ENCODE results near the gene IRF8. TPM values are rescaled to one million over a fixed set of nuclear protein-coding genes. Genes with fewer than 3 reads are reported as not detected.
"Not testable (repeated sequence)": the region's sequence is repeated elsewhere in the genome, so short reads cannot be mapped to it uniquely, and the experiment has no call there.

The IRF8 gene
- total RNA-seq, 2 donors from 2014 or later: 0.24 to 0.75 TPM

GRCh38 chr16:85903559-85903958, 4.6 kb downstream of the IRF8 start:
- H3K9ac ChIP-seq (ENCODE audit: extremely low read depth, low read length, poor library complexity, severe bottlenecking): no peak overlapping the region
- no peaks in the 10 kb centered on the region for H3K9me3 ChIP-seq (ENCODE audit: control insufficient read depth, low read length)
- peaks cover 55% of the 10 kb centered on the region for H3K27me3 ChIP-seq (ENCODE audit: control insufficient read depth, insufficient read depth, low read length, poor library complexity, severe bottlenecking)
- Mint-ChIP-seq H3K36me3 (ENCODE audit: low read depth) (no peaks in the 10 kb centered on the region), H3K4me3 (no peak overlapping the region), H3K27me3 (ENCODE audit: insufficient read depth) (peaks cover 36% of the 10 kb centered on the region), H3K9me3 (peaks cover 3% of the 10 kb centered on the region), H3K27ac (no peak overlapping the region), H3K4me1 (no peaks in the 10 kb centered on the region)
- 93 to 100% methylated on average over 1 to 6 of the region's 6 CpGs for WGBS, 2 experiments (ENCODE audit: insufficient coverage in 1 of 2, insufficient read length in 1 of 2)
- no peak overlapping the region for H3K4me3 ChIP-seq (ENCODE audit: low read length)
- peaks cover 4% of the 10 kb centered on the region for H3K4me1 ChIP-seq (ENCODE audit: control insufficient read depth, insufficient read depth, low read length)
- H3K36me3 ChIP-seq (ENCODE audit: control insufficient read depth, insufficient read depth, low read length): no peaks in the 10 kb centered on the region
- DNase-seq: no peak
- TF ChIP-seq, protein P1, sequence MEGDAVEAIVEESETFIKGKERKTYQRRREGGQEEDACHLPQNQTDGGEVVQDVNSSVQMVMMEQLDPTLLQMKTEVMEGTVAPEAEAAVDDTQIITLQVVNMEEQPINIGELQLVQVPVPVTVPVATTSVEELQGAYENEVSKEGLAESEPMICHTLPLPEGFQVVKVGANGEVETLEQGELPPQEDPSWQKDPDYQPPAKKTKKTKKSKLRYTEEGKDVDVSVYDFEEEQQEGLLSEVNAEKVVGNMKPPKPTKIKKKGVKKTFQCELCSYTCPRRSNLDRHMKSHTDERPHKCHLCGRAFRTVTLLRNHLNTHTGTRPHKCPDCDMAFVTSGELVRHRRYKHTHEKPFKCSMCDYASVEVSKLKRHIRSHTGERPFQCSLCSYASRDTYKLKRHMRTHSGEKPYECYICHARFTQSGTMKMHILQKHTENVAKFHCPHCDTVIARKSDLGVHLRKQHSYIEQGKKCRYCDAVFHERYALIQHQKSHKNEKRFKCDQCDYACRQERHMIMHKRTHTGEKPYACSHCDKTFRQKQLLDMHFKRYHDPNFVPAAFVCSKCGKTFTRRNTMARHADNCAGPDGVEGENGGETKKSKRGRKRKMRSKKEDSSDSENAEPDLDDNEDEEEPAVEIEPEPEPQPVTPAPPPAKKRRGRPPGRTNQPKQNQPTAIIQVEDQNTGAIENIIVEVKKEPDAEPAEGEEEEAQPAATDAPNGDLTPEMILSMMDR (conservative IDR thresholded peaks at IDR 0.05): no peak
- H3K27ac ChIP-seq (ENCODE audit: low read depth, low read length): no peak overlapping the region

- Histone ChIP-seq H3K27ac (ENCODE audit: low read depth, low read length) (no peak overlapping the region), H3K9me3 (ENCODE audit: control insufficient read depth, low read length) (no peaks in the 10 kb centered on the region), H3K4me3 (ENCODE audit: low read length) (no peak overlapping the region), H3K36me3 (ENCODE audit: control insufficient read depth, insufficient read depth, low read length) (no peaks in the 10 kb centered on the region), H3K4me1 (ENCODE audit: control insufficient read depth, insufficient read depth, low read length) (no peaks in the 10 kb centered on the region), H3K9ac (ENCODE audit: extremely low read depth, low read length, poor library complexity, severe bottlenecking) (no peak overlapping the region), H3K27me3 (ENCODE audit: control insufficient read depth, insufficient read depth, low read length, poor library complexity, severe bottlenecking) (peaks cover 38% of the 10 kb centered on the region)
- Mint-ChIP-seq H3K36me3 (ENCODE audit: low read depth) (no peaks in the 10 kb centered on the region), H3K4me1 (no peaks in the 10 kb centered on the region), H3K4me3 (no peak overlapping the region), H3K9me3 (peaks cover 3% of the 10 kb centered on the region), H3K27me3 (ENCODE audit: insufficient read depth) (peaks cover 23% of the 10 kb centered on the region), H3K27ac (no peak overlapping the region)
- no peak for DNase-seq
- WGBS, 2 experiments (ENCODE audit: insufficient coverage in 1 of 2, insufficient read length in 1 of 2): 93 to 94% methylated on average over 17 to 20 of the region's 20 CpGs
- TF ChIP-seq, protein P1 (conservative IDR thresholded peaks at IDR 0.05): no peak
Observed at GRCh38 chr16:85905110-85906095, 6.4 kb downstream of the IRF8 start.

- no peaks in the 10 kb centered on the region for H3K9me3 ChIP-seq (ENCODE audit: control insufficient read depth, low read length)
- no peak overlapping the region for H3K4me3 ChIP-seq (ENCODE audit: low read length)
- Mint-ChIP-seq H3K4me3 (no peak overlapping the region), H3K27me3 (ENCODE audit: insufficient read depth) (peaks cover 13% of the 10 kb centered on the region), H3K4me1 (no peaks in the 10 kb centered on the region), H3K36me3 (ENCODE audit: low read depth) (no peaks in the 10 kb centered on the region), H3K27ac (no peak overlapping the region), H3K9me3 (peaks cover 3% of the 10 kb centered on the region)
- H3K4me1 ChIP-seq (ENCODE audit: control insufficient read depth, insufficient read depth, low read length): no peaks in the 10 kb centered on the region
- no peak overlapping the region for H3K9ac ChIP-seq (ENCODE audit: extremely low read depth, low read length, poor library complexity, severe bottlenecking)
- WGBS, 2 experiments (ENCODE audit: insufficient coverage in 1 of 2, insufficient read length in 1 of 2): 92 to 96% methylated on average over 13 of the region's 13 CpGs
- H3K27ac ChIP-seq (ENCODE audit: low read depth, low read length): no peak overlapping the region
- peaks cover 28% of the 10 kb centered on the region for H3K27me3 ChIP-seq (ENCODE audit: control insufficient read depth, insufficient read depth, low read length, poor library complexity, severe bottlenecking)
- no peak for DNase-seq
- TF ChIP-seq, protein P1 (conservative IDR thresholded peaks at IDR 0.05): no peak
- no peaks in the 10 kb centered on the region for H3K36me3 ChIP-seq (ENCODE audit: control insufficient read depth, insufficient read depth, low read length)
Observed at GRCh38 chr16:85906349-85906748, 7.4 kb downstream of the IRF8 start.

DNA sequence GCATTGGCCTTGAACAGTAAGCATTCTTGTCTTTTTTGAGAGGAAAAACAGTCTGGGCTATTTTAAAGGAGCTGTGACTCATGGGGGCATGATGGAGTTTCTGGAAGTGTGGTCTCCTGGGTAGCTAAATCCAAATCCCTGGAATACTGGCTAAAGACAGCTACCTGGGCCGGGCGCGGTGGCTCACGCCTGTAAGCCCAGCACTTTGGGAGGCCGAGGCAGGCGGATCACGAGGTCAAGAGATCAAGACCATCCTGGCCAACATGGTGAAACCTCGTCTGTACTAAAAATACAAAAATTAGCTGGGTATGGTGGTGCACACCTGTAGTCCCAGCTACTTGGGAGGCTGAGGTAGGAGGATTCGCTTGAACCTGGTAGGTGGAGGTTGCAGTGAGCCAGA, 8.3 kb downstream of the IRF8 start:
- H3K27ac Mint-ChIP-seq; DNase-seq; H3K27ac ChIP-seq (ENCODE audit: low read depth, low read length); H3K4me3 ChIP-seq (ENCODE audit: low read length); H3K36me3 ChIP-seq (ENCODE audit: control insufficient read depth, insufficient read depth, low read length); H3K9me3 Mint-ChIP-seq; H3K9me3 ChIP-seq (ENCODE audit: control insufficient read depth, low read length); H3K4me1 Mint-ChIP-seq; H3K4me3 Mint-ChIP-seq; H3K27me3 Mint-ChIP-seq (ENCODE audit: insufficient read depth); H3K36me3 Mint-ChIP-seq (ENCODE audit: low read depth); H3K4me1 ChIP-seq (ENCODE audit: control insufficient read depth, insufficient read depth, low read length); H3K9ac ChIP-seq (ENCODE audit: extremely low read depth, low read length, poor library complexity, severe bottlenecking): not testable (repeated sequence)
- WGBS, 2 experiments (ENCODE audit: insufficient coverage in 1 of 2, insufficient read length in 1 of 2): 91 to 92% methylated on average over 9 of the region's 9 CpGs
- H3K27me3 ChIP-seq (ENCODE audit: control insufficient read depth, insufficient read depth, low read length, poor library complexity, severe bottlenecking): peaks cover 19% of the 10 kb centered on the region

All from endodermal cell (in vitro differentiated cells).